RWPE1 (cell line): Measurements from ENCODE around the gene GAL3ST2.

ENCODE experiments used
- CTCF ChIA-PET: fragments of 350-600 bp; sonication (Branson Sonifier 250); formaldehyde crosslinking; extraction: SDS; loops from one replicate; lab custom pipeline; 2021; lab: Yijun Ruan, JAX
- POLR2A ChIA-PET: fragments of 400-600 bp; formaldehyde crosslinking; extraction: SDS; loops from one replicate; lab custom pipeline; 2020; ENCODE audit warnings: antibody characterized with exemption; ENCODE audit not compliant: low non-redundant PET; lab: Yijun Ruan, JAX
- DNase-seq: peaks from one replicate; pipeline ENCODE4 v3.0.0; 2012; ENCODE audit warnings: low spot score
- H3K27ac ChIP-seq: fragments of 450-650 bp; 2 replicates; pipeline ENCODE4 v1.5.1; 2017
- TF ChIP-seq, protein P1 (sequence below): fragments of 450-650 bp; conservative IDR thresholded peaks from 2 replicates; pipeline ENCODE4 v1.5.1; 2017; ENCODE audit warnings: low read depth, mild to moderate bottlenecking

The GAL3ST2 gene

DNA sequence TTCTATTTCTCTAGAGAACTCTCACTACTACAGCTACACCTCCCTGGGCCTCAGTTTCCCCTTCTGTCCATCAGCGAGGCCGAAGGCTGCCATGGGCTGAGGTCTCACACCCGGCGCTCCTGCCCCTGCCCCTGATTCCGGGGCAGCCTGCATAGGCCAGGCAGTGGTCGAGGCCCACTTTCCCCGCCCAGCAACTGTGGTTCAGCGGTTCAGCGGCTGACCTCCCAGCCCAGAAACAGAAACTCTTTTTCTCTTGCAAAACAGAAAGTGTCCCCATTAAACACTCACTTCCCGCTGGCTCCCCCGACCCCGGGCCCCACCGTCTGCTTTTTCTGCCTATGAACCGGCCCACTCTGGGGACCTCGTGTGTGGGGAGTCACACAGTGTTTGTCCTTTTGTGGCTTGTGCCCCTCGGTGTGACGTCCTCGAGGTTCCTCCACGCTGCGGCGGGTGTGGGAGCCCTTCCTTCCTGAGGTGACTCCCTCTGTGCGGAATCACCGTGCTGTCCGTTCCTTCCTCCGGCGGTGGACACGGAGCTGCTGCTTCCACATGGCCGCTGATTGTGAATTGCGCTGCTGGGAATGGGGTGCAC, 66.1 kb downstream of the GAL3ST2 start:
- ChIA-PET CTCF (no interaction called here), POLR2A (no interaction called here)
- no peak overlapping the region for H3K27ac ChIP-seq
- TF ChIP-seq, protein P1, sequence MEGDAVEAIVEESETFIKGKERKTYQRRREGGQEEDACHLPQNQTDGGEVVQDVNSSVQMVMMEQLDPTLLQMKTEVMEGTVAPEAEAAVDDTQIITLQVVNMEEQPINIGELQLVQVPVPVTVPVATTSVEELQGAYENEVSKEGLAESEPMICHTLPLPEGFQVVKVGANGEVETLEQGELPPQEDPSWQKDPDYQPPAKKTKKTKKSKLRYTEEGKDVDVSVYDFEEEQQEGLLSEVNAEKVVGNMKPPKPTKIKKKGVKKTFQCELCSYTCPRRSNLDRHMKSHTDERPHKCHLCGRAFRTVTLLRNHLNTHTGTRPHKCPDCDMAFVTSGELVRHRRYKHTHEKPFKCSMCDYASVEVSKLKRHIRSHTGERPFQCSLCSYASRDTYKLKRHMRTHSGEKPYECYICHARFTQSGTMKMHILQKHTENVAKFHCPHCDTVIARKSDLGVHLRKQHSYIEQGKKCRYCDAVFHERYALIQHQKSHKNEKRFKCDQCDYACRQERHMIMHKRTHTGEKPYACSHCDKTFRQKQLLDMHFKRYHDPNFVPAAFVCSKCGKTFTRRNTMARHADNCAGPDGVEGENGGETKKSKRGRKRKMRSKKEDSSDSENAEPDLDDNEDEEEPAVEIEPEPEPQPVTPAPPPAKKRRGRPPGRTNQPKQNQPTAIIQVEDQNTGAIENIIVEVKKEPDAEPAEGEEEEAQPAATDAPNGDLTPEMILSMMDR = no peak
- no peak for DNase-seq

DNA sequence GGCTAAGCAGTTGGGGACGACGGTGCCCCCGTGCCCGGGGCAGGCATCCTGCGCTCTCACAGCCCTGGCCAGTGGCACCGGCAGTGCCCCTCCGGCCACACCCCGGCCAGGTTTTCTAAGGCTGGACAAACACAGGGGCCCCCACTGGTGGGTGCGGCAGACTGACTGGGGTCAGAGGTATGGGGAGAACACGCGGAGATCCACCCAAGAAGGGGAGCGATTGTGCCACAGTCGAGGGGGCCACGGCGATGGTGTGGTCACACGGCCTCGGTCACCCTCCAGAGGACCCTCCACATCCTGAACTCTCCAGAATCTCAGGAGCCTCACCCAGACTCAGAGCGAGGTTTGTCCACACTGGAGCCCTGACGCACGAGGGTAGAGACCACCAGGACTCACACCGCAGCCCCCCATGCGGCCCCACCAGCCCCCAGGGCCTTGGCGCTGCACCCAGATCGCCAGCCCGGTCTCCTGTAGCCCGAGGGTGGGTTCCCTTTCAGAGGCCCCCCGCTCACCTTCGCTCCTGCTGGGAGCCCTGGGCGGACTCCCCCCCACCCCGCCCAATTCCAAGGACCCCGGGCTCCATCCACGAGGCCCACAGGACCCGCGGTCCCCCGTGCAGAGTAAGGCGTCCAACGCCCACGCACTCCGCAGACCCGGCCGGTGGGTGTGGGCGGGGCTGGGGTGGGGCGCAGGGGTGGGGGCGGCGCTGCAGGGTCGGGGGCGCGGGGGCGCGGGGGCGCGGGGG, 66.9 kb downstream of the GAL3ST2 start:
- H3K27ac ChIP-seq = no peak overlapping the region
- TF ChIP-seq, protein P1 = no peak
- ChIA-PET POLR2A (no interaction called here), CTCF (interaction anchor here (0.6 to 0.9 kb wide), 2 partner anchors 39 to 69 kb away, joined by 4 to 5 read pairs; no protein-coding TSS in a partner anchor)
- DNase-seq = no peak

DNA sequence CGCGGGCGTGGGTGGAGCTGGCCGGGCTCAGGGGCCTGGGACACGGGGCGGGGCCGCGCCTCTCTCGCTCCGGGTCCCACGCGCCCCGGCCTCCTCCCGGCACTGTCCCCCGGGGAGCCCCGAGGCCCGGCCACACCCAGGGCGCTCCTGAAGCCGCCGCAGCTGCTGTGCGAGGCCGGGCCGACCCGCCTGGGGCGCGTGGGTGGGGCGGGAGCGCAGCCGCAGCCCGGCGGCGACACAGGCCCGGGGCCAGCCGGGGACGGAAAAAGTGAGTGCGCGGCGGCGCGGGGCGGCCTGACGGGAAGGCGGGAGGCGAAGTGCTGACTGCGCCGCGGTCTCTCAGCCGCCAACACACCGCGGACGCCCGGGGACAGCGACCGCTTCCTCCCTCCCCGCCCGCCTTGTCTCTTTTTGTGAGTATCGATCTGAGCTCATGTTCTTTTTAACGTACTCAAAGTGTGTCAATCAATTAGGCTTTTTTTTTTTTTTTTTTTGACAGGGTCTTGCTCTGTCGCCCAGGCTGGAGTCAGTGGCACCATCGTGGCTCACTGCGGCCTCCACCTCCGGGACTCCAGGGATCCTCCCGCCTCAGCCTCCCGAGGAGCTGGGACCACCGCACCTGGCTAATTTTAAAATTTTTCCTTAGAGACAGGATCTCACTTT, 67.6 kb downstream of the GAL3ST2 start:
- peak; percentile 51 for DNase-seq
- CTCF ChIA-PET = interaction anchor here (0.6 to 0.9 kb wide), 3 partner anchors 23 to 70 kb away, joined by 3 to 5 read pairs (median 4); no protein-coding TSS in a partner anchor

DNA sequence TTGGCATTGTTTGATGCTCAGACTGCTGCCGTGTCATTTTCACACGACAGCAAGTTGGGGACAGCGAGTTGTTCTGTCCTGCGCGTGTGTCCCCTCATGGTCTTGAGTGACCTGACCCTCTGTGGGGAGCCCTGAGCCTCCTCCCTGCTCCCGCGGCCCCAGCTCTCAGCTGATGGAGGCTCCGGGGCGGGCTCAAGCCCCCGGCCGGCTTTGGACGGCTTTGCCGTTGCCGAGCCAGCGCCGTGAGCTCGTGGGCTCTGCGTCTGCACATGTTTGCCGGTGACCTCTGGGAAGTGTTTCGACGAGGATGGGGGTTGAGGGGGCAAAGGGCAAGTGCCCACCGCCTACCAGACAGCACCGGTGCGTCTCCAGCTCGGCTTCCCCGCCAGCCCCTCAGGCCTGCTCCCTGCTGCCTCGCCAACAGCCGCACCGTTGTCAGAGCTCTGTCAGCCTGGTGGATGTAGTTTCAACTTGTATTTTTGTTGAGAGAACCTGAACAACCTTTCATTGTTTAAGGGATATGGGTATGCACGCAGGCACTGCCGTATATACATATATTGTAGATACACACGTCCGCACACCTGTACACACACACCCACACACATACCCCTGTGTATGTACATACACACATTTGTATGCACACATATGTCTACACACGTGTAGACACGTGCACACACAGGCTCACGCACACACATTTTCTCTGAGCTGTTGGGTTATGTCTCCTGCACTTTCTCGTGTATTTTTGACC, 68.4 kb downstream of the GAL3ST2 start:
- CTCF ChIA-PET = interaction anchor here (0.6 kb wide), 1 partner anchor 24 kb away, joined by 3 read pairs; no protein-coding TSS in a partner anchor

More for the DNA sequence above, 67.6 kb downstream of the GAL3ST2 start:
- TF ChIP-seq, protein P1 = peak; percentile 38; the same call in 1 of the 2 replicates
- no peak overlapping the region for H3K27ac ChIP-seq
- POLR2A ChIA-PET = no interaction called here

DNA sequence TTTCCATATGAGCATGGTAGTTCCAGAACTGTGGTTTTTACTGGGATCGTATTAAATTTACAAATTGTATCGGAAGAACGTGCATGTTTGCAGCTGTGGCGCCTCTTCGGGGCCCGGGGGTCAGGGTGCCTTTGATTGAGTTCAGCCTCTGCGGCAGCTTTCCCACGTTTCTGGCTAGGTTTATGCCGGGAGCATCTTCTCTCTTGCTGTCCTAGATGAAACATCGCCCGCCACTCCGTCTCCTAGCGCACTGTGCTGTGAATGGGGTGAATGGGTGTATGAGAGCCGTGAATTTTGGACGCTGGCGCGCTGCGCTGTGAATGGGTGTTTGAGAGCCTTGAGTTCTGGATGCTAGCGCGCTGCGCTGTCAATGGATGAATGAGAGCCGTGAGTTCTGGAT, 69.8 kb downstream of the GAL3ST2 start:
- POLR2A ChIA-PET = no interaction called here

More for the DNA sequence above, 68.4 kb downstream of the GAL3ST2 start:
- no peak for DNase-seq
- POLR2A ChIA-PET = no interaction called here
- TF ChIP-seq, protein P1 = no peak
- H3K27ac ChIP-seq = no peak overlapping the region

More for the DNA sequence above, 69.8 kb downstream of the GAL3ST2 start:
- CTCF ChIA-PET = no interaction called here
- H3K27ac ChIP-seq = no peak overlapping the region
- no peak for DNase-seq
- TF ChIP-seq, protein P1 = no peak
